SH-SY5Y (cell line): Measurements from ENCODE around the gene IL22RA1.

Experiments
- GATA2 ChIP-seq: IDR thresholded peaks from 2 replicates; pipeline ENCODE4 v1.6.1; 2011; ENCODE audit warnings: mild to moderate bottlenecking, low read depth, low read length
- GATA3 ChIP-seq: IDR thresholded peaks from 2 replicates; pipeline ENCODE4 v1.6.1; 2011; ENCODE audit warnings: low read depth, mild to moderate bottlenecking, low read length, moderate library complexity

The IL22RA1 gene

DNA sequence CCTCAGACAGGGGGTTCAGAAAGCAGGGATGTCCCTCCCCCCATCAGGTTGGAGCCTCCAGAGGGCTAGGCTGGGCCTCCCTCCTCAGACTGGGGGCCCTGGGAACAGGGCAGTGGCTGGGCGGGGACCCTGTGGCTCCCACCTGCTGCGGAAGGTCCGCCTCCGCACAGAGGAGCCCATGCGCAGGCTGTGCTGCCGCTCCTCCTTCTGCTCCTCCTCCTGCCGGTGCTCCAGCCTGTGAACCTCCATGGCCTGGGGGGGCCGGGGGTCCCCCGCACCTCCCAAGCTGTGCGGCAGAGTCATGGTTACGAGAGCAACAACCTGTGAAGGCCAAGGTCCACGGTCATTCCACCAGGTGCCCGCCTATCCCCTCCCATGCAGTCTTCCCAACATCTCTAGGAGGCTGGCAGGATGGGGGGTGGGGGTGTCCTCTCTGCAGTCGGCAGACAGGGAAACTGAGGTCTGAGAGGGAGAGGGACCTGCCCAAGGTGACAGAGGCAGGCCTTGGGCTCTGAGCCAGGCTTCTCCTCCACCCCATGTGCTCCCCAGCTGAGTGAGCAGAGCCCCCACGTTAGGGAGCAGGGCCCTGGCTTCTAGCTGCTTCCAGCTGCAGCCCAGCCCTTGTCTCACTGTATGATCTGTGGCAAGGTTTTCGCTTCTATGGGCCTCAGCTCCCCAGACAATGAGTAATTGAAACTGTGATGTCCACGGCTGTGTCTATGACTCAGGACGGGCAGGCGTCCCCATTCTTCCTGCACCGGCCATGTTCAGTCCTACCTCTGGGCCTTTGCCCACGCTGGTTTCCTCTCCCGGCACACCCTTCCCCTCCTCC lies 34.4 kb downstream of the IL22RA1 start:
- TF ChIP-seq GATA3: no peak
- no peak for TF ChIP-seq GATA2

- TF ChIP-seq GATA2 (no peak), GATA3 (no peak)
These were observed 35.3 kb downstream of the IL22RA1 start for GRCh38 chr1:24107462-24108138.

- TF ChIP-seq GATA2: no peak
- no peak for TF ChIP-seq GATA3
These were observed 37.4 kb downstream of the IL22RA1 start for GRCh38 chr1:24105368-24106160.

GRCh38 chr1:24104854-24105253 lies 38.1 kb downstream of the IL22RA1 start:
- no peak for TF ChIP-seq GATA2
- TF ChIP-seq GATA3: no peak

DNA sequence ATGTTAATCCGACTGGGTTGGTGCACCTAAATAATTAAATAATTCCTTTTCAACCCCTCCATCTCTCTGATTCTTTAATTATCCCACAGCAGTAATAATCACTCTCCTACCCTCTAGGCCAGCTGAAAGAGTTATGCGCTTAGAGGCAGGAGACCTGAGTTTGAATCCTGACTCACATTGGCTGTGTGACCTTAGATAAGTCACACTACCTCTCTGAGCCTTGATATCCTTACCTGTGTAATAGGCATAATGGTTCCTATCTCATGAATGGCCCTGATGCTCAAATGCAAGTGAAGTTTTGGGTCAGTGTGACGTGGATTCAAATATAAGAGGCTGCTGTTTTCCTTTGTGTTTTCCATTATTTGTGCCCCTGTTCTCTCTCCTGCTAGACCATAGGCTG lies 39.1 kb downstream of the IL22RA1 start:
- TF ChIP-seq GATA3 (no peak), GATA2 (no peak)

- no peak for TF ChIP-seq GATA3
- no peak for TF ChIP-seq GATA2
These were observed 39.5 kb downstream of the IL22RA1 start for GRCh38 chr1:24103408-24103807.

DNA sequence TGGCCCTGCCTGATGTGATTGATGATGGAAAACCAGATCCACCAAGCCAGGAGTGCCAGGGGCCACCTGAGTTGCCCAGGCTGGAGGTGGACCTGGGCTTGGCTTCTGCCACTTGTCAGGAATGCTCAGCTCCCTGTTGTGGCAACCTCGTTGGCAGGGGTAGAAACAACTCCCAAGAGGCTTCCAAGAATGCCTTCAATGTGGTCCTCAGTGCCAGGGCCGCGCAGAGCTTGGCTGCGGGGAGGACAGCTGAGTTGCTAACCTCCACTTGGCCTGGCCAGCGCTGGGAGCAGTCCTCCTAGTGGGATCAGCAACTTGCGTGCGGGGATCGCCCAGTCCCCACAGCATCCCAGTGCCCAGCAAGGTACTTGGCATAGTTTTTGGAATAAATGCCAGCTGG lies 40.0 kb downstream of the IL22RA1 start:
- TF ChIP-seq GATA3 (no peak), GATA2 (no peak)

GRCh38 chr1:24101796-24102586 lies 40.9 kb downstream of the IL22RA1 start:
- TF ChIP-seq GATA3: no peak
- peak; percentile 62 for TF ChIP-seq GATA2

DNA sequence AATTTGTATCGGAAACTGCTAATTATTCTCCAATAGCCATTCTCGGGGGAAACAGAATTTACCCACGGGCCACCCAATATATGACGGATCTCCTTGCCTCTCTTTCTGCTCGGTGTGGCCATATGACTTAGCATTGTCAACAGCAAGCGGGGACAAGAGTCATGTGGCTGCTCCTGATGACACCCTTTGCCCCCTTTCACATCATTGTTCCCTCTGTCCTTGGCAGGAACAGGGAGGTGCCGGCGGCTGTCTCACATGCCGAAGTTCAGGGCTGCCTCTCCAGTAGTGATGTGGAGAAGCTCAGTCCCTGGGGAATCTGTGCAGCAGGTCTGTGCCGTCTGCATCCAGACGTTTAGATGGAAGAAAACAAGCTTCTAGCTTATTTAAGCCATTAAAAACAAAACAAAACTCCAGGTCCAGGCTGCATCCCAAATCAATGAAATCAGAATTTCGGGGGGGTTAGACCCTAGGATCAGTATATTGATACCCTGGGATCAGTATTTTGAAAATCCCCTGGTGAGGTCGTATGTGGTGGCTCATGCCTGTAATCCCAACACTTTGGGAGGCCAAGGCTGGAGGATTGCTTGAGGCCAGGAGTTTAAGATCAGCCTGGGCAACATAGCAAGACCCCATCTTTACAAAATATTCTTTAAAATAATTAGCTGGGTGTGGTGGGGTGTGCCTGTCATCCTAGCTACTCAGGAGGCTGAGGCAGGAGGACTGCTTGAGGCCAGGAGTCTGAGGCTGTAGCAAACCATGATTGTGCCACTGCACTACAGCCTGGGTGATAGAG lies 41.8 kb downstream of the IL22RA1 start:
- TF ChIP-seq GATA3: no peak
- no peak for TF ChIP-seq GATA2

- TF ChIP-seq GATA3 (no peak), GATA2 (no peak)
These were observed 43.8 kb downstream of the IL22RA1 start for GRCh38 chr1:24098943-24099638.

DNA sequence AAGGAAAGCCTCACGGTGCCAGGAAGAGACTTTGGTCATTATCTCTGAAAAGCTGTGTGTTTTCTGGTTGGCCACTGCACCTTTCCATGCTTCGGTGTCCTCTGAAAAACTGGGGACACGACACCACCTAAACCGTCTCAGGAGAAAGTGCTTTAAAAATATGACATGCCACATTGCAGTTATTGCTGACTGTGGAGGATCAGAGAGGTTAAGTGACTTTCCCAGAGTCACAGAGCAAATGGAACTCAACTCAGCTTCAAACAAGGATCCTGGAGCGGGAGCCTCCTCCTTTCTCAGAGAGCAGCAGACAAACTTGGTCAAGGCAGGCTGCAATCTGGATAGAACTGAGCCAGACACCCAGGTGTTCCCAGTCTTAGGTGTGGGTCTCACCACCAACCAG lies 44.8 kb downstream of the IL22RA1 start:
- no peak for TF ChIP-seq GATA3

DNA sequence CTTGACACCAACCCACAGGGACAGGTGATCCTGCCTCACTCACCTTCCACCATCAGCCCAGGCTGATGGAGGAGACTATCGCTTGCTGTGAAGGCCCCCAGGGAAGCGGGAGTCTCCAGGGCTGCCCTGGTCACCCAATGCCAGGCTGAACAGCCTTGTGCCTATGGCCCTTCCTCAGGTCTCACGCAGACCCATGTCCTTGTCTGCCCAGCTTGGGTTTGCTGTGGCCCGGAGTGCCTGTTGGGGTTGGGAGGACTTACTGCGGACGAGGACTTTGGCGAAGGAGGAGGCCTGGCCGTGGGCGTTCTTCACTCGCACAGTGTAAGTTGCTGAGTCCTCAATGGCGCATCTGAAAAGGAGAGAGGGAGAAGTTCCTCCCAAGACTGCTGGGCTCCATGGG lies 45.3 kb downstream of the IL22RA1 start:
- TF ChIP-seq GATA3 (no peak), GATA2 (no peak)
